Activated CD4-positive, alpha-beta T cell treated with anti-CD3 and anti-CD28 coated beads, Interleukin-2, amount 50 U/mL, for 16 hours (primary cell): Measurements from ENCODE around the gene GON7.
A peak's percentile ranks its signal among the peaks of the same experiment; 100 is the strongest.
"Not testable (repeated sequence)": the region's sequence is repeated elsewhere in the genome, so short reads cannot be mapped to it uniquely, and the experiment has no call there.

Experiments
- DNase-seq: peaks from one replicate; pipeline ENCODE4 v3.0.0-alpha.2; 2020

Gene GON7

DNA sequence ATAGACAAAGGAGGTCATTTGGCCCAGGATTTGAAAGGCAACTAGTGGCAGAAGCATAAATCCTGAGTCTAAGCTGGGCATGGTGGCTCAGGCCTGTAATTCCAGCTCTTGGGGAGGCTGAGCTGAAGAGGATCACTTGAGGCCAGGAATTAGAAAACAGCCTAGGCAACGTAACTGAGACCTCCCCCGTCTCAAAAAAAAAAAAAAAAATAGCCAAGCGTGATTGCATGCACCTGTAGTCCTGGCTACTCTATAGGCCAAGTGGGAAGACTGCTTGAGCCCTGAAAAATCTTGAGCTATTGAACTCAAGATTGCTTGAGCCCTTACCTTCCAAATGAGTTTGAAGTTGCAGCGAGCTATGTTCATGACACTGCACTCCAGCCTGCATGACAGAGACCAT lies 7.8 kb downstream of the GON7 start:
- DNase-seq, result no peak

GRCh38 chr14:93195316-93195999 lies 11.4 kb downstream of the GON7 start:
- no peak for DNase-seq

- DNase-seq, result no peak
Measured at GRCh38 chr14:93186956-93187355, 19.9 kb downstream of the GON7 start.

DNA sequence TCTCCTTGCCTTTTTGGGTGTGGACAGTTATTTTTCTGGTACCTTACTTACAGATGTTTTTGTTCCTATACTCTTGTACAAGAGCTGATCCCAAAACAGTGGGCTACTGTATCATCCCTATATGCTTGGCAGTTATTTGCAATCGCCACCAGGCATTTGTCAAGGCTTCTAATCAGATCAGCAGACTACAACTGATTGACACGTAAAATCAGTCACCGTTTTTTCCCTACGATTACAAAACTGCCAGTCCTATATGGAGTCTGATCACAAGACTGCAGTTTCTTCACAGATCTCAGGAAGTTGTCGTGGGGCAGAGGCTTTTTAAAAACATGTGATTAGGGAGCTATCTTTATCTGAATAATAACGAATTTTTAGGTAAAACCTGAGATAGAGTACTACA lies 20.4 kb downstream of the GON7 start:
- no peak for DNase-seq

GRCh38 chr14:93185349-93185720 lies 21.5 kb downstream of the GON7 start:
- no peak for DNase-seq

GRCh38 chr14:93184391-93185348 lies 22.2 kb downstream of the GON7 start, which contains the start of the genes LYSET and MOAP1:
TSS of gene LYSET (plus strand) at chr14:93185317. CDS start at chr14:93185406, 89 bp downstream.
TSS of gene MOAP1 (minus strand) at chr14:93184897. CDS start at chr14:93184242, 655 bp downstream.
- peak; percentile 92 for DNase-seq

- no peak for DNase-seq
Measured at GRCh38 chr14:93183596-93184317, 23.1 kb downstream of the GON7 start.

GRCh38 chr14:93175492-93175891 lies 31.4 kb downstream of the GON7 start:
- no peak for DNase-seq

GRCh38 chr14:93174731-93175130 lies 32.1 kb downstream of the GON7 start:
- not testable (repeated sequence) for DNase-seq

DNA sequence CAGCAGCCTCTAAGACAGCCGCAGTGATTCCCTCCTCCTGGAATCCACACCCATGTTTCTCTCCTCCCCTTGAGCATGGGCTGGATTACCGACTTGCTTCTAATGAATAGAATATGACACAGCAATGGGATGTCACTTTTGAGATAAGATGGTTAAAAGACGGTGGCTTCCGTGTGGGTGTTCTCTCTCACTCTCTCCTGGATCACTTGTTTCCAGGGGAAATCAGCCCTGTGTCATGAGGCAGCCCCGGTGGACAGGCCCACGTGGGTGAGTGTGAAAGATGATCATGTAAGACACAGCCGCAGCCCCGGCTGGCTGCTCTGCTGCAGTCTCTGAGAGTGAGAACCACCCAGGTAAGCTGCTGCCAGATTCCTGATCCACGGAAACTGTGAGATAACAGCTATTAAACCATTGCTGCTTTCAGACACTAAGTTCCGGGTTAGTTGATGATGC lies 32.9 kb downstream of the GON7 start:
- DNase-seq, result no peak

- DNase-seq, result no peak
Measured at GRCh38 chr14:93171376-93171775, 35.5 kb downstream of the GON7 start.

GRCh38 chr14:93170141-93170540 lies 36.7 kb downstream of the GON7 start:
- DNase-seq, result not testable (repeated sequence)

- not testable (repeated sequence) for DNase-seq
Measured at GRCh38 chr14:93169619-93170018, 37.2 kb downstream of the GON7 start.

DNA sequence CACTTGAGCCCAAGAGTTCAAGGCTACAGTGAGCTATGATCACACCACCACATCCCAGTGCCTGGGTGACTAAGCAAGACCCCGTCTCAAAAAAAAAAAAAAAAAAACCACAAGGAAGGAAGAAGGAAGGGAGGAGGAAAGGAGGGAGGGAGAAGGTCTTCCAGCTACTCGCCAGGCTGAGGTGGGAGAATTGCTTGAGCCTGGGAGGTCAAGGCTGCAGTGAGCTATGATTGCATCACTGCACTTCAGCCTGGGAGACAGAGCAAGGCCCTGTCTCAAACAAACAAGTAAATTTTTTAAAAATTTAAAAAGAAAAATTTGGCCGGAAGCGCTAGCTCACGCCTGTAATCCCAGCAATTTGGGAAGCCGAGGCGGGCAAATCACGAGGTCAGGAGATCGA lies 38.3 kb downstream of the GON7 start:
- DNase-seq, result not testable (repeated sequence)

DNA sequence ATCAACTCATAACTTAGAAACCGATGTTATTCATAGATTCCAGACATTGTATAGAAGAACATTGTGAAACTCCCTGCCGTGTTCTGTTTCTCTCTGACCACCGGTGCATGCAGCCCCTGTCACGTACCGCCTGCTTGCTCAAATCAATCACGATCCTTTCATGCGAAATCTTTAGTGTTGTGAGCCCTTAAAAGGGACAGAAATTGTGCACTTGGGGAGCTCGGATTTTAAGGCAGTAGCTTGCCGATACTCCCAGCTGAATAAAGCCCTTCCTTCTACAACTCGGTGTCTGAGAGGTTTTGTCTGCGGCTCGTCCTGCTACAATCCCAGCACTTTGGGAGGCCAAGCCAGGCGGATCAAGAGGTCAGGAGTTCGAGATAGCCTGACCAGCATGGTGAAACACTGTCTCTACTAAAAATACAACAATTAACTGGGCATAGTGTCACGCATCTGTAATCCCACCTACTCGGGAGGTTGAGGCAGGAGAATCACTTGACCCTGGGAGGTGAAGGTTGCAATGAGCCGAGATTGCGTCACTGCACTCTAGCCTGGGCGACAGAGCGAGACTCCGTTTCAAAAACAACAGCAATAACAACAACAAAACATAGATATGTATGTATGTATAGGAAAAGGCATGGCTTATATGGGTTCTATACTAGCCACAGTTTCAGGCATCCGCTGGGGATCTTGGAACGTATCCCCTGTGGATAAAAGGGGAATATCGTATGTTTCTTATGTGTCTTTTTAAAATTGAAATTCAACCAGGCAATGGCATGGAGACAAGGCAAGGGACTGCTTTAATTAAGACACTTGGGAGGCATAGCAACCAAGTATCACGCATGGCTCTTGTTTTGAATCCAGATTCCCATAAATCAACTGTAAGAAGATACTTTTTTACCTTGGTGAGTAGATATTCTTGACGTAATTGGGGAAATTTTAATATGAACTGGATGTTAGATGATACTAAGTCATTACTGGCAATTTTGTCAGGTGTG lies 41.3 kb downstream of the GON7 start:
- not testable (repeated sequence) for DNase-seq

GRCh38 chr14:93163564-93163963 lies 43.3 kb downstream of the GON7 start:
- DNase-seq, result no peak

GRCh38 chr14:93161411-93161940 lies 45.4 kb downstream of the GON7 start:
- no peak for DNase-seq

DNA sequence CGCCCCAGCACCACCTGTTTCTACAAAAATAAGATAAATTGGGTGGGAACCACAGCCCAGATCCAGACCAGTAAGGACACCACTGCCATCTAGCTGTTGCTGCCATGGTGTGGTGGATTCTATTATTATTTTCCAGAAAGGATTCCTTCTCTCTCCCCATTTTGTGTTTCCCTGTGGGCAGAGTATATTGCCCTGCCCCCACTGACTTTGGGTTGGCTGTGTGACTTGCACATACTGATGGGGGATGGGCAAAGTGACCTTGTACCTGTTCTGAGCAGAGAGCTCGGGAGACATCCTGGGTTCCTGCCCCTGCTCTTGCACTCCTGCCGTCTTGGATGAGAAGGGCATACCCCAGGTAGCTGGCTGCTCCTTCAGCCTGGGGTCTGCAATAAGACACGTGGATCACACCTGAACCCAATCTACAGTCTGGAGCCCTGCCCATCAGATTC lies 46.5 kb downstream of the GON7 start:
- no peak for DNase-seq

DNA sequence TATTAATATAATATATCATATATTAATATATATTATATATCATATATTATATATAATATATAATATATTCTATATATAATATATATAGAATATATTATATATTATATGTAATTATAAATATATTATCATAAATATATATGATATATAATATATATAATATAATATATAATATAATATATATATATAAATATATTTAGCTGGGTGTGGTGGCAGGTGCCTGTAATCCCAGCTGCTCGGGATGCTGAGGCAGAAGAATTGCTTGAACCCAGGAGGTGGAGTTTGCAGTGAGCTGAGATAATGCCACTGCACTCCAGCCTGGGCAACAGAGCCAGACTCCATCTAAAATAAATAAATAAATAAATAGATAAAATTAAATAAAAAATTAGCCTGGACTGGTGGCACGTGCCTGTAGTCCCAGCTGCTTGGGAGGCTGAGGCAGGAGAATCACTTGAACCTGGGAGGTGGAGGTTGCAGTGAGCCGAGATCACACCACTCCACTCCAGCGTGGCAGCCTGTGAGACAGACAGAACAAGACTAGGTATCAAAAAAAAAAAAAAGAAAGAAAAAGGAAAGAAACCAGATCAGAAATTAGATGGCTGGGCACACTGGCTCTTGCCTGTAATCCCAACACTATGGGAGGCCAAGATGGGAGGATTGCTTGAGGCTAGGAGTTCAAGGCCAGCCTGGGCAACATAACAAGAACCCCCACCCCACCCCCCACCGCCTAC lies 47.1 kb downstream of the GON7 start:
- not testable (repeated sequence) for DNase-seq

DNA sequence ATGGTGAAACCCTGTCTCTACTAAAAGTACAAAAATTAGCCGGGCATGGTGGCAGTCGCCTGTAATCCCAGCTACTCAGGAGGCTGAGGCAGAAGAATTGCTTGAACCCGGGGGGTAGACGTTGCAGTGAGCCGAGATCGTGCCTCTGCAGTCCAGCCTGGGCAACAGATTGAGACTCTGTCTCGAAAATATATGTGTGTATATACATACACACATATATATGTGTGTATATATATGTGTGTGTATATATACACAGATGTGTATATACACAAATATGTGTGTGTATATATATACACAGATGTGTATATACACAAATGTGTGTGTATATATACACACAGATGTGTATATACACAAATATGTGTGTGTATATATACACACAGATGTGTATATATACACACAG lies 48.5 kb downstream of the GON7 start:
- not testable (repeated sequence) for DNase-seq
